HG03280 (cell line): ENCODE data around the gene MVP.

Source experiments
- ATAC-seq: cut with Tn5 transposase; IDR thresholded peaks from one replicate; pipeline ENCODE4 v1.9.1; 2021; ENCODE audit warnings: mild to moderate bottlenecking, moderate library complexity; ENCODE audit not compliant: unreplicated experiment

MVP gene

GRCh38 chr16:29804020-29804419, 16.2 kb upstream of the MVP start:
- ATAC-seq: no peak

GRCh38 chr16:29804455-29805231, 15.6 kb upstream of the MVP start:
- ATAC-seq: no peak

- peak; percentile 59 for ATAC-seq
Observed at GRCh38 chr16:29805232-29806098, 14.8 kb upstream of the MVP start.

- ATAC-seq: peak; percentile 24
Observed at GRCh38 chr16:29806099-29806579, 14.1 kb upstream of the MVP start, which contains the start of gene MAZ. Gene MAZ (plus strand): TSS chr16:29806529. CDS start chr16:29806702, 173 bp downstream.

GRCh38 chr16:29806641-29807425, 13.4 kb upstream of the MVP start:
- peak; percentile 1 for ATAC-seq

GRCh38 chr16:29807426-29808218, 12.6 kb upstream of the MVP start:
- no peak for ATAC-seq

GRCh38 chr16:29808219-29808900, 11.9 kb upstream of the MVP start:
- ATAC-seq: no peak

GRCh38 chr16:29809031-29809747, 11.1 kb upstream of the MVP start:
- ATAC-seq: no peak

GRCh38 chr16:29809850-29810698, 10.2 kb upstream of the MVP start:
- no peak for ATAC-seq

- ATAC-seq: no peak
Observed at GRCh38 chr16:29810699-29811169, 9.5 kb upstream of the MVP start.

- peak; percentile 32 for ATAC-seq
Observed at GRCh38 chr16:29811170-29811895, 8.9 kb upstream of the MVP start.

GRCh38 chr16:29811896-29812665, 8.2 kb upstream of the MVP start, which contains the start of gene PRRT2:
Gene PRRT2 (plus strand): TSS chr16:29812193. CDS start chr16:29813055, 862 bp downstream.
- no peak for ATAC-seq

- no peak for ATAC-seq
Observed at GRCh38 chr16:29812754-29813643, 7.3 kb upstream of the MVP start.

- ATAC-seq: no peak
Observed at GRCh38 chr16:29813644-29814562, 6.4 kb upstream of the MVP start.
